GM12878 (cell line): ENCODE results near the gene DPAGT1.

Experiments
- BRCA1 ChIP-seq: IDR thresholded peaks from 2 replicates; pipeline ENCODE4 v1.6.1; 2011; ENCODE audit warnings: low read depth, low read length, improper control_type of control experiment
- CREM ChIP-seq: IDR thresholded peaks from 2 replicates; pipeline ENCODE4 v1.6.1; 2014; ENCODE audit warnings: antibody characterized with exemption, low read depth
- CTCF ChIP-seq, 3 experiments: IDR thresholded peaks in 2 of 3; conservative IDR thresholded peaks in 1 of 3; 2 replicates each; pipeline ENCODE4 v1.5.1; 2011; ENCODE audit warnings: low read depth in 3 of 3, low read length in 3 of 3, mild to moderate bottlenecking in 3 of 3, control low read depth in 2 of 3, moderate library complexity in 2 of 3, inconsistent platforms in 1 of 3, mixed read lengths in 1 of 3; ENCODE audit not compliant: control insufficient read depth in 2 of 3, insufficient read depth in 1 of 3; ENCODE audit errors: extremely low read depth in 1 of 3
- E2F8 ChIP-seq: fragments of 450-650 bp; IDR thresholded peaks from 2 replicates; pipeline ENCODE4 v1.6.1; 2018; ENCODE audit warnings: mild to moderate bottlenecking, low read depth, moderate library complexity; ENCODE audit not compliant: partially characterized antibody
- ELK1 ChIP-seq: IDR thresholded peaks from 2 replicates; pipeline ENCODE4 v1.6.1; 2012; ENCODE audit warnings: low read depth, low read length, improper control_type of control experiment
- EP300 ChIP-seq, 2 experiments: fragments of 150-350 bp in 1 of 2; IDR thresholded peaks; 2 replicates each; pipeline ENCODE4 v1.6.1; 2011 to 2012; ENCODE audit warnings: low read depth in 2 of 2, low read length in 2 of 2, borderline replicate concordance in 1 of 2, improper control_type of control experiment in 1 of 2, inconsistent platforms in 1 of 2; ENCODE audit not compliant: control insufficient read depth in 1 of 2
- ETV6 ChIP-seq, 2 experiments: fragments of 450-650 bp in 1 of 2; IDR thresholded peaks in 1 of 2; conservative IDR thresholded peaks in 1 of 2; 2 replicates each; pipeline ENCODE4 v1.6.1; 2014; ENCODE audit warnings: antibody characterized with exemption in 1 of 2, borderline replicate concordance in 1 of 2, low read depth in 1 of 2, mild to moderate bottlenecking in 1 of 2, moderate library complexity in 1 of 2
- EZH2 ChIP-seq: IDR thresholded peaks from 2 replicates; pipeline ENCODE4 v1.6.1; 2012; ENCODE audit warnings: low read depth, mild to moderate bottlenecking, control low read depth, inconsistent platforms, low read length, borderline replicate concordance; ENCODE audit not compliant: control insufficient read depth
- FOXM1 ChIP-seq: IDR thresholded peaks from 2 replicates; pipeline ENCODE4 v1.6.1; 2012; ENCODE audit warnings: low read depth, mild to moderate bottlenecking, inconsistent platforms, low read length, moderate library complexity
- POLR2AphosphoS5 ChIP-seq: IDR thresholded peaks from 2 replicates; pipeline ENCODE4 v1.6.1; 2011; ENCODE audit warnings: mild to moderate bottlenecking, low read length, inconsistent platforms
- RB1 ChIP-seq: fragments of 450-650 bp; formaldehyde crosslinking; IDR thresholded peaks from 2 replicates; pipeline ENCODE4 v1.6.1; 2017; ENCODE audit warnings: mild to moderate bottlenecking, borderline replicate concordance
- REST ChIP-seq: IDR thresholded peaks from 2 replicates; pipeline ENCODE4 v1.6.1; 2012; ENCODE audit warnings: mild to moderate bottlenecking, low read depth, low read length
- TBL1XR1 ChIP-seq: IDR thresholded peaks from 2 replicates; pipeline ENCODE4 v1.6.1; 2012; ENCODE audit warnings: low read depth, low read length, improper control_type of control experiment

- no peak for TF ChIP-seq CTCF (IDR thresholded peaks at IDR 0.05 in 2 of 3, conservative IDR thresholded peaks at IDR 0.05 in 1 of 3; ENCODE audit: control insufficient read depth in 2 of 3, extremely low read depth in 1 of 3, insufficient read depth in 1 of 3, low read depth in 3 of 3, low read length in 3 of 3)
- no peak for TF ChIP-seq REST
- TF ChIP-seq ELK1: no peak
- TF ChIP-seq CREM: no peak
- TF ChIP-seq TBL1XR1: no peak
- no peak for TF ChIP-seq E2F8
- no peak for TF ChIP-seq FOXM1
- TF ChIP-seq ETV6 (conservative IDR thresholded peaks at IDR 0.05 in 1 of 2, IDR thresholded peaks at IDR 0.05 in 1 of 2; ENCODE audit: borderline replicate concordance in 1 of 2, low read depth in 1 of 2): no peak
- no peak for TF ChIP-seq BRCA1
- TF ChIP-seq RB1: no peak
- no peak for TF ChIP-seq EP300 (IDR thresholded peaks at IDR 0.05; ENCODE audit: borderline replicate concordance in 1 of 2, control insufficient read depth in 1 of 2, low read depth in 2 of 2, low read length in 2 of 2)
- no peak for TF ChIP-seq POLR2AphosphoS5
- TF ChIP-seq EZH2: no peak
Observed at GRCh38 chr11:119091966-119092879, 9.4 kb downstream of the DPAGT1 start.
